A673 (cell line): ENCODE results near the gene SYT7. TPM values are rescaled to one million over a fixed set of nuclear protein-coding genes. Genes with fewer than 3 reads are reported as not detected.

Experiments used
- BruUV-seq: library from RNA; stranded (reverse); fragments of 400-500 nt; replicated peaks from 2 replicates; lab custom pipeline; 2021; lab: Mats Ljungman, UMichigan
- CTCF ChIA-PET: fragments of 300-600 bp; sonication (Branson Sonifier 250); formaldehyde crosslinking; loops from one replicate; lab custom pipeline; 2022; ENCODE audit warnings: antibody characterized with exemption; lab: Charles Lee
- POLR2A ChIA-PET: fragments of 300-600 bp; sonication (Branson Sonifier 250); formaldehyde crosslinking; loops from one replicate; lab custom pipeline; 2022; ENCODE audit warnings: antibody characterized with exemption; ENCODE audit not compliant: low non-redundant PET; lab: Charles Lee
- DNase-seq: peaks from one replicate; pipeline ENCODE4 v3.0.0-alpha.2; 2015; ENCODE audit warnings: low spot score
- H3K27ac ChIP-seq: fragments of 200-600 bp; sonication (generic); 2 replicates; pipeline ENCODE4 v1.5.1; 2016; ENCODE audit warnings: mixed run types, low read depth, mild to moderate bottlenecking, mixed read lengths, antibody characterized with exemption, low read length; ENCODE audit not compliant: poor library complexity, severe bottlenecking
- H3K27me3 ChIP-seq: fragments of 200-600 bp; sonication (generic); replicated peaks from 2 replicates; pipeline ENCODE4 v1.6.1; 2017; ENCODE audit warnings: mixed run types, low read depth, mild to moderate bottlenecking, mixed read lengths, antibody characterized with exemption, low read length; ENCODE audit not compliant: insufficient read depth, poor library complexity
- H3K36me3 ChIP-seq: fragments of 200-600 bp; sonication (generic); 2 replicates; pipeline ENCODE4 v1.6.1; 2016; ENCODE audit warnings: mixed run types, mild to moderate bottlenecking, mixed read lengths, antibody characterized with exemption, low read length; ENCODE audit not compliant: insufficient read depth, poor library complexity, severe bottlenecking
- H3K4me1 ChIP-seq: fragments of 200-600 bp; sonication (generic); 2 replicates; pipeline ENCODE4 v1.6.1; 2017; ENCODE audit warnings: mixed run types, mild to moderate bottlenecking, mixed read lengths, antibody characterized with exemption, low read length; ENCODE audit not compliant: insufficient read depth, poor library complexity, severe bottlenecking
- H3K4me3 ChIP-seq: fragments of 200-600 bp; sonication (generic); 2 replicates; pipeline ENCODE4 v1.5.1; 2016; ENCODE audit warnings: low read depth, mixed run types, mild to moderate bottlenecking, mixed read lengths, low read length; ENCODE audit not compliant: poor library complexity, severe bottlenecking
- H3K9me3 ChIP-seq: fragments of 200-600 bp; sonication (generic); 2 replicates; pipeline ENCODE4 v1.6.1; 2016; ENCODE audit warnings: mixed run types, low read depth, mild to moderate bottlenecking, mixed read lengths, antibody characterized with exemption, low read length; ENCODE audit not compliant: poor library complexity, severe bottlenecking
- EZH2 ChIP-seq: fragments of 200-600 bp; sonication (generic); IDR thresholded peaks from 2 replicates; pipeline ENCODE4 v1.6.1; 2017; ENCODE audit warnings: borderline replicate concordance, low read depth, mild to moderate bottlenecking, mixed read lengths, antibody characterized with exemption, low read length; ENCODE audit not compliant: poor library complexity, severe bottlenecking
- intact Hi-C: fragments of 100-400 bp; cut with micrococcal nuclease; formaldehyde crosslinking; loops from one replicate; pipeline ENCODE4 v1.10.0; 2022; ENCODE audit not compliant: unreplicated experiment
- total RNA-seq: library from RNA; stranded (reverse); gene quantifications from 2 replicates; pipeline ENCODE4 v1.2.3, GENCODE V29; 2021
- TF ChIP-seq, protein P1 (sequence below): fragments of 300-800, 200-600 bp; sonication (generic); conservative IDR thresholded peaks from 2 replicates; pipeline ENCODE4 v1.5.1; 2017; ENCODE audit warnings: low read depth, mild to moderate bottlenecking, antibody characterized with exemption, low read length, moderate library complexity, mixed read lengths

The SYT7 gene
- total RNA-seq, 1 experiment from 2014 or later, result 1.3 TPM

DNA sequence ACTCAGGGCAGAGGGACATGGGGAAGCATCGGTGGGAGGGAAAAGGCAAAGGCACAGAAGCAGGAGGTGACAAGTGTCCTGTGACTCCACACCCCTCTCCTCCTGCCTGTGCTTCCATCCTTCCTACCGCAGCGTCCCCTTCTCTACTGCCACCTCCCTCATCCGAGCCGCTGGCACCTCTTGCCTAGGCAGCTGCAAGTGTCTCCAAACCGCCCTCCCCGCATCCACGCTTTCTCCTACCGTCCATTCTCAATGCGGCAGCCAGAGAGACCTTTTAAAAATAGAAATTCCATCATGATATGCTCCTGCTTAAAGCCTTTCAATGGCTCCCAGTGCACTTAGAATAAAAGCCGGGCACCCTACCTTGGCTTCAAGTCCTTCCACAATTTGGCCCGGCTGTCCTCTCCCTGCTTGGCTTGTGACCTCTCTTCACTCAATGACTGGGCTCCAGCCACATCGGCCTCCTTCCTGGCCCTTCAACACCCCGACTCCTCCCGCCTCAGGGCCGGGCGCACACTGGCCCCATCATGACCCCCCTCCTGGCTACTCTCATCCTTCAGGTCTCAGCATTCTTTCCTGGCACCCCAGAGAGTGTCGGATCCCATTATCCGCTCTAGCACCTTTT, 55.8 kb downstream of the SYT7 start:
- H3K4me3 ChIP-seq, result no peak overlapping the region
- peaks cover 5% of the 10 kb centered on the region for H3K27me3 ChIP-seq
- ChIA-PET CTCF (no interaction called here), POLR2A (no interaction called here)
- H3K9me3 ChIP-seq, result no peaks in the 10 kb centered on the region
- H3K27ac ChIP-seq, result no peak overlapping the region
- no peak for DNase-seq
- intact Hi-C loops, result no loop called here
- H3K36me3 ChIP-seq, result no peaks in the 10 kb centered on the region
- TF ChIP-seq, protein P1, sequence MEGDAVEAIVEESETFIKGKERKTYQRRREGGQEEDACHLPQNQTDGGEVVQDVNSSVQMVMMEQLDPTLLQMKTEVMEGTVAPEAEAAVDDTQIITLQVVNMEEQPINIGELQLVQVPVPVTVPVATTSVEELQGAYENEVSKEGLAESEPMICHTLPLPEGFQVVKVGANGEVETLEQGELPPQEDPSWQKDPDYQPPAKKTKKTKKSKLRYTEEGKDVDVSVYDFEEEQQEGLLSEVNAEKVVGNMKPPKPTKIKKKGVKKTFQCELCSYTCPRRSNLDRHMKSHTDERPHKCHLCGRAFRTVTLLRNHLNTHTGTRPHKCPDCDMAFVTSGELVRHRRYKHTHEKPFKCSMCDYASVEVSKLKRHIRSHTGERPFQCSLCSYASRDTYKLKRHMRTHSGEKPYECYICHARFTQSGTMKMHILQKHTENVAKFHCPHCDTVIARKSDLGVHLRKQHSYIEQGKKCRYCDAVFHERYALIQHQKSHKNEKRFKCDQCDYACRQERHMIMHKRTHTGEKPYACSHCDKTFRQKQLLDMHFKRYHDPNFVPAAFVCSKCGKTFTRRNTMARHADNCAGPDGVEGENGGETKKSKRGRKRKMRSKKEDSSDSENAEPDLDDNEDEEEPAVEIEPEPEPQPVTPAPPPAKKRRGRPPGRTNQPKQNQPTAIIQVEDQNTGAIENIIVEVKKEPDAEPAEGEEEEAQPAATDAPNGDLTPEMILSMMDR, result no peak
- no peak for TF ChIP-seq EZH2
- H3K4me1 ChIP-seq, result no peaks in the 10 kb centered on the region
- no TSS peak for BruUV-seq

DNA sequence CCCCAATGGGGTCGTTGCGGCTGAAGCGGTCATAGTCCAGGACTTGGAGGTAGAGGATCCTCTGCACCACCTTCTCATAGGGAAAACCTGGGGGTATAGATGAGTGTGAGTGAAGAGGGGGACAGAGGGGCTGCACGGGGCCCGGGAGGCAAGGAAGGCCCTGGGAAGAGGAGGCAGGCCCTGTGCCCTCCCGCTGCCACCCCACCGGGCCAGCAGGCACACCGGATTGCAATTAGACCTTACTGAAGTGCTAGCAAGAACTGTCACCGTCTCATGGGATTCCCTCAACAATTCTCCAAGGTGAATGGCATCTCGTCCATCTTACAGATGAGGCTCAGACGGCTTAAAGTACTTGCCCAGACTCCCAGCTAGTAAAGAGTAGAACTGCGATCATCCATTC, 56.4 kb downstream of the SYT7 start:
- POLR2A ChIA-PET, result no interaction called here
- H3K4me3 ChIP-seq, result no peak overlapping the region

DNA sequence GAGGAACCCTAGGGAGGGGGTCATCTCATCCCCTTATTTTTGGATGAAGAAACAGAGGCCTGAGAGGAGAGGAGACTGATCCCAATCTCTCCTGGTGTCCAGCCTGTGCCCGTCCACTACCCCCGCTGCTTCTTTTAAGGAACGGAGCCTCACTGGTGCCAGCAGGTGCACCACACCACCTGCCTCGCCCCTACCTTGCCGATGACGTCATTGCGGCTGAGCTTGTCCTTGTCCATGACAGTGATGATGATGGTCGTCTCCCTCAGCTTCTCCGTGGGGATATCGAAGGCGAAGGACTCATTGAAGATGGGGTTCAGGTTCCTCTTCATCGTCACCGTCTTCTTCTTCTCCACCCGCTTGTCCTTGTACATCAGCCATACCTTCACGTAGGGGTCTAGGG, 58.0 kb downstream of the SYT7 start:
- BruUV-seq, result no TSS peak
- Histone ChIP-seq H3K9me3 (no peaks in the 10 kb centered on the region), H3K4me3 (no peak overlapping the region), H3K36me3 (no peaks in the 10 kb centered on the region), H3K27ac (no peak overlapping the region), H3K27me3 (peaks cover 5% of the 10 kb centered on the region), H3K4me1 (no peaks in the 10 kb centered on the region)
- TF ChIP-seq EZH2, result no peak
- TF ChIP-seq, protein P1, result no peak
- ChIA-PET POLR2A (interaction anchor here (0.6 kb wide), 1 partner anchor 121 kb away, joined by 4 read pairs; no protein-coding TSS in a partner anchor), CTCF (no interaction called here)
- intact Hi-C loops, result no loop called here
- no peak for DNase-seq

More for the DNA sequence above, 56.4 kb downstream of the SYT7 start:
- Histone ChIP-seq H3K27me3 (peaks cover 5% of the 10 kb centered on the region), H3K27ac (no peak overlapping the region), H3K4me1 (no peaks in the 10 kb centered on the region), H3K9me3 (no peaks in the 10 kb centered on the region), H3K36me3 (no peaks in the 10 kb centered on the region)
- no peak for TF ChIP-seq EZH2
- intact Hi-C loops, result no loop called here
- no peak for DNase-seq
- no TSS peak for BruUV-seq
- CTCF ChIA-PET, result interaction anchor here (0.7 kb wide), 1 partner anchor 696 kb away, joined by 4 read pairs; no protein-coding TSS in a partner anchor
